PC-9 (cell line): ENCODE data around the gene ALK. TPM values are rescaled to one million over a fixed set of nuclear protein-coding genes. Genes with fewer than 3 reads are reported as not detected.

Source experiments
- BruUV-seq: library from RNA; stranded (reverse); fragments of 400-500 nt; replicated peaks from 2 replicates; lab custom pipeline; 2021; lab: Mats Ljungman, UMichigan
- CTCF ChIA-PET: fragments of 300-600 bp; sonication (Branson Sonifier 250); formaldehyde crosslinking; loops from one replicate; lab custom pipeline; 2022; ENCODE audit warnings: antibody characterized with exemption; lab: Charles Lee
- POLR2A ChIA-PET: fragments of 300-600 bp; sonication (Branson Sonifier 250); formaldehyde crosslinking; loops from one replicate; lab custom pipeline; 2022; ENCODE audit warnings: antibody characterized with exemption; ENCODE audit not compliant: unreplicated experiment; lab: Charles Lee
- DNase-seq, 2 experiments: peaks; one replicate each; pipeline versions ENCODE4 v3.0.0 to v3.0.0-alpha.2; 2015 to 2022; ENCODE audit warnings: mixed read lengths in 1 of 2
- H2AFZ ChIP-seq: fragments of 200-600 bp; sonication (generic); 2 replicates; pipeline ENCODE4 v1.8.1; 2017; ENCODE audit warnings: antibody characterized with exemption
- H3F3A ChIP-seq: fragments of 200-600 bp; sonication (generic); 2 replicates; pipeline ENCODE4 v1.8.1; 2017; ENCODE audit warnings: antibody characterized with exemption, mild to moderate bottlenecking, low read depth; ENCODE audit not compliant: insufficient read depth
- H3K27ac ChIP-seq: fragments of 200-600 bp; sonication (generic); 2 replicates; pipeline ENCODE4 v1.6.1; 2016; ENCODE audit warnings: mixed run types
- H3K27me3 ChIP-seq: fragments of 200-600 bp; sonication (generic); 2 replicates; pipeline ENCODE4 v1.6.1; 2016; ENCODE audit warnings: low read depth, mixed run types; ENCODE audit not compliant: insufficient read depth
- H3K36me3 ChIP-seq: fragments of 200-600 bp; sonication (generic); 2 replicates; pipeline ENCODE4 v1.6.1; 2016; ENCODE audit warnings: low read depth, mixed run types
- H3K4me1 ChIP-seq: fragments of 200-600 bp; sonication (generic); replicated peaks from 2 replicates; pipeline ENCODE4 v1.6.1; 2016; ENCODE audit warnings: mixed run types; ENCODE audit not compliant: insufficient read depth
- H3K4me2 ChIP-seq: fragments of 200-600 bp; sonication (generic); 2 replicates; pipeline ENCODE4 v1.6.1; 2017; ENCODE audit warnings: mixed run types
- H3K4me3 ChIP-seq: fragments of 200-600 bp; sonication (generic); 2 replicates; pipeline ENCODE4 v1.6.1; 2016; ENCODE audit warnings: mixed run types
- H3K79me2 ChIP-seq: fragments of 200-600 bp; sonication (generic); 2 replicates; pipeline ENCODE4 v1.6.1; 2017; ENCODE audit warnings: low read depth, mixed run types
- H3K9me2 ChIP-seq: fragments of 200-600 bp; sonication (generic); 2 replicates; pipeline ENCODE4 v1.8.1; 2017; ENCODE audit warnings: mild to moderate bottlenecking; ENCODE audit not compliant: insufficient read depth
- H3K9me3 ChIP-seq: fragments of 200-600 bp; sonication (generic); 2 replicates; pipeline ENCODE4 v1.8.1; 2016; ENCODE audit warnings: low read depth; ENCODE audit not compliant: insufficient read depth
- H4K20me1 ChIP-seq: fragments of 200-600 bp; sonication (generic); 2 replicates; pipeline ENCODE4 v1.8.1; 2017; ENCODE audit not compliant: insufficient read depth
- EZH2 ChIP-seq: fragments of 200-600 bp; sonication (generic); IDR thresholded peaks from 2 replicates; pipeline ENCODE4 v1.8.0; 2017; ENCODE audit warnings: antibody characterized with exemption, low read depth
- intact Hi-C: fragments of 100-400 bp; cut with micrococcal nuclease; formaldehyde crosslinking; loops from one replicate; pipeline ENCODE4 v1.10.0; 2022; ENCODE audit not compliant: unreplicated experiment
- total RNA-seq: library from RNA; stranded (reverse); gene quantifications from 2 replicates; pipeline ENCODE4 v1.2.3, GENCODE V29; 2021
- TF ChIP-seq, protein P1 (sequence below): fragments of 200-600 bp; sonication (generic); conservative IDR thresholded peaks from 2 replicates; pipeline ENCODE4 v1.6.1; 2017; ENCODE audit warnings: mixed run types, antibody characterized with exemption, mild to moderate bottlenecking, moderate library complexity

Gene ALK
- total RNA-seq, 1 experiment from 2014 or later = not detected

DNA sequence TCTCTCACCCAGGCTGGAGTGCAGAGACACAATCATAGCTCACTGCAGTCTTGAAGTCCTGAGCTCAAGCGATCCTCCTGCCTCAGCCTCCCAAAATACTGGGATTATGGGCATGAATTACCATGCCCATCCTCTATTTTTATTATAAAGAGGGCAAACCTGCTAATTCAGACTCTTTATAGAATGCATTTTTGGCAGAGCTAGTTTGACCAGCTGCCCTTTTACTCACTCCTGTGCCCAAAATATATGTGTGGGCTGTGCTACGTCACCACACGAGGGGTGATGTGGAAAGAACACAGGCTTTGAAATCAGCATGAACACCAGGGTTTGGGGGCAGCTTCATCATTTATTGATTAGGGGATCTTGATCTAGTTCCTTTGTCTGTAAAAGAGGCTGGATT lies 668.4 kb downstream of the ALK start:
- POLR2A ChIA-PET = no interaction called here
- Histone ChIP-seq H3K4me1 (no peaks in the 10 kb centered on the region), H3F3A (no peaks in the 10 kb centered on the region), H3K4me3 (no peak overlapping the region), H3K27me3 (peaks cover 20% of the 10 kb centered on the region; the same call in 1 of the 2 replicates), H3K36me3 (no peaks in the 10 kb centered on the region), H3K27ac (no peak overlapping the region), H3K4me2 (no peak overlapping the region), H3K9me3 (no peaks in the 10 kb centered on the region), H3K79me2 (no peaks in the 10 kb centered on the region), H3K9me2 (no peaks in the 10 kb centered on the region), H4K20me1 (no peaks in the 10 kb centered on the region), H2AFZ (no peak overlapping the region)
- DNase-seq = no peak
- no TSS peak for BruUV-seq
- CTCF ChIA-PET = no interaction called here
- no peak for TF ChIP-seq EZH2
- intact Hi-C loops = no loop called here

DNA sequence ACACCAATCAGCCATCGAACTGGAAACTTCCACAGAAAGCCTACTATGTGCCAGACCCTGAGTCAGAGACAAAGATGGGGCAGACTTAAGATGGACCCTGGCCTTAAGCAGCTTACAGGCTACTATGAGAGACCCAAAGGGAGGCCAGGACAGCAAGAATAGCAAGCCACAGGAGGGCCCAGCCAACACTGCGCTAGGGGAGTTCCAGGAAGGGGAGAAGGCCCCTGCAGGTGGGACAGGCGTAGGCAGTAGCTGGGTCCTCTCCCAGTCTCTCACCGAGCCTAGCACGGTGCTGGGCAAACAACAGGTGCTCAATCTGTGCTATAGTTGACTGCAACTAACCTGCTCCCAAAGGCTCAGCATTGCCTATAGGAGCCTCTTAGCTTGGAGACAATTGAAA lies 670.0 kb downstream of the ALK start:
- POLR2A ChIA-PET = no interaction called here
- Histone ChIP-seq H3K27ac (no peak overlapping the region), H3K4me2 (no peak overlapping the region), H3K4me3 (no peak overlapping the region), H3K9me2 (no peaks in the 10 kb centered on the region), H4K20me1 (no peaks in the 10 kb centered on the region), H3K27me3 (peaks cover 20% of the 10 kb centered on the region; the same call in 1 of the 2 replicates), H3K79me2 (no peaks in the 10 kb centered on the region), H3K9me3 (no peaks in the 10 kb centered on the region), H2AFZ (no peak overlapping the region), H3F3A (no peaks in the 10 kb centered on the region), H3K4me1 (no peaks in the 10 kb centered on the region), H3K36me3 (no peaks in the 10 kb centered on the region)
- DNase-seq = no peak
- CTCF ChIA-PET = no interaction called here
- intact Hi-C loops = no loop called here
- BruUV-seq = no TSS peak
- no peak for TF ChIP-seq EZH2
- TF ChIP-seq, protein P1, sequence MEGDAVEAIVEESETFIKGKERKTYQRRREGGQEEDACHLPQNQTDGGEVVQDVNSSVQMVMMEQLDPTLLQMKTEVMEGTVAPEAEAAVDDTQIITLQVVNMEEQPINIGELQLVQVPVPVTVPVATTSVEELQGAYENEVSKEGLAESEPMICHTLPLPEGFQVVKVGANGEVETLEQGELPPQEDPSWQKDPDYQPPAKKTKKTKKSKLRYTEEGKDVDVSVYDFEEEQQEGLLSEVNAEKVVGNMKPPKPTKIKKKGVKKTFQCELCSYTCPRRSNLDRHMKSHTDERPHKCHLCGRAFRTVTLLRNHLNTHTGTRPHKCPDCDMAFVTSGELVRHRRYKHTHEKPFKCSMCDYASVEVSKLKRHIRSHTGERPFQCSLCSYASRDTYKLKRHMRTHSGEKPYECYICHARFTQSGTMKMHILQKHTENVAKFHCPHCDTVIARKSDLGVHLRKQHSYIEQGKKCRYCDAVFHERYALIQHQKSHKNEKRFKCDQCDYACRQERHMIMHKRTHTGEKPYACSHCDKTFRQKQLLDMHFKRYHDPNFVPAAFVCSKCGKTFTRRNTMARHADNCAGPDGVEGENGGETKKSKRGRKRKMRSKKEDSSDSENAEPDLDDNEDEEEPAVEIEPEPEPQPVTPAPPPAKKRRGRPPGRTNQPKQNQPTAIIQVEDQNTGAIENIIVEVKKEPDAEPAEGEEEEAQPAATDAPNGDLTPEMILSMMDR = no peak

DNA sequence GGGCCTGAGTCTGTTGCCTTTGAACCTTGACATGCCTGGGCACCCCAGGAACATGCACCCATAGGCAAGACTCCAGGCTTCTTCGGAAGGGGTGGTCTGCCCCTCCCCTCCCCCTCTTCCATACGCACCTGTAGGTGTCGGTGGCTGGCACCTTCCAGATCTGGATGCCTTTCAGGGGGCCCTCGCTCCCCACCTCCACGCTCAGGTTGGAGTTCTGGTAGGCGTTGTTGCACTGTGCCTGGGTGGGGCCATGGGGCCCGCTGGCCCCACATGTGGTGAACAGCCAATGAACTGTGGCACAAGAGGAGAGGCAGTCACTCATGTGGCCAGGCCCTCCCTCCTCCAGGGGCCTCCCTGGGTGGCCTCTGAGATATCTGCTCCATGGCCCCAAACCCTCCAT lies 670.4 kb downstream of the ALK start:
- Histone ChIP-seq H4K20me1 (no peaks in the 10 kb centered on the region), H3K36me3 (no peaks in the 10 kb centered on the region), H3K4me1 (no peaks in the 10 kb centered on the region), H3F3A (no peaks in the 10 kb centered on the region), H3K9me3 (no peaks in the 10 kb centered on the region), H2AFZ (no peak overlapping the region), H3K27me3 (peaks cover 20% of the 10 kb centered on the region; the same call in 1 of the 2 replicates), H3K4me3 (no peak overlapping the region), H3K27ac (no peak overlapping the region), H3K9me2 (no peaks in the 10 kb centered on the region), H3K79me2 (no peaks in the 10 kb centered on the region), H3K4me2 (no peak overlapping the region)
- CTCF ChIA-PET = no interaction called here
- intact Hi-C loops = no loop called here
- POLR2A ChIA-PET = no interaction called here
- DNase-seq = no peak
- no peak for TF ChIP-seq EZH2
- TF ChIP-seq, protein P1 = no peak
- no TSS peak for BruUV-seq

DNA sequence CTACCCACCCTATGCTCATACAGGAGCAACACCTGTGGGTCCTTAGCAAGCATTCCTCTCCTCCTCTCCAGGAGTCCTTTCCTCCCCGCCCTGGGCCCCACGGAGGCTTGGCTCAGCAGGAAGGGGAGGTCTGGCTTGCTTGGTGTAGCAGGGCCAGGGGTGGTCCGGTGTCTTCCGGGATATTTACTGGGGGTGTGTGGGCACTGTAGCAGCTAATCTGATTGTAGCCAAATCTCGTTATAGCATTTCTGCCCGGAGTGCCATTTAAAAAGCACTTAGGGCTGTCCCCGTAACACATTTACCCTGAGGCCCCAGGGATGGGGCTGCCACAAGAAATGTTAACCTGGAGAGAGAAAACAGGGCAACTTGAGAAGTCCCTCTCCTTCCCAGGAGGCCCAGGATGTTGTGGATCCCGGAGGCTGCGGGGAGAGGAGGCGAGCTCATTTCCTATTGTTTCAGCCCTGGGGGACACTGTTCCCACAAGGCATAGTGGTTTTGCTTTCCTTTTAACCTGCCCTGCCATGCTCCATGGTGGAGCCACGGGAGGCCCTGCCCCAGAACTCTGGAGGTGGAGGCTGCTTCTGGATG lies 671.6 kb downstream of the ALK start:
- no peaks in the 10 kb centered on the region for H4K20me1 ChIP-seq
- intact Hi-C loops = no loop called here
- H3K9me2 ChIP-seq = no peaks in the 10 kb centered on the region
- H2AFZ ChIP-seq = no peak overlapping the region
- peaks cover 10% of the 10 kb centered on the region; the same call in 1 of the 2 replicates for H3K27me3 ChIP-seq
- no peak for TF ChIP-seq EZH2
- TF ChIP-seq, protein P1 = no peak
- no peak overlapping the region for H3K27ac ChIP-seq
- H3K36me3 ChIP-seq = no peaks in the 10 kb centered on the region
- ChIA-PET POLR2A (no interaction called here), CTCF (no interaction called here)
- no peaks in the 10 kb centered on the region for H3K4me1 ChIP-seq
- no peak for DNase-seq
- no peak overlapping the region for H3K4me2 ChIP-seq
- H3K4me3 ChIP-seq = no peak overlapping the region
- no peaks in the 10 kb centered on the region for H3K79me2 ChIP-seq
- BruUV-seq = no TSS peak
- no peaks in the 10 kb centered on the region for H3K9me3 ChIP-seq
- no peaks in the 10 kb centered on the region for H3F3A ChIP-seq
